Globus pallidus (tissue), 1 donor: Measurements from ENCODE around the gene ACVR1C.

Experiments
- DNase-seq: peaks from one replicate; pipeline ENCODE4 v3.0.0-alpha.2; 2015; ENCODE audit warnings: low spot score

The ACVR1C gene

GRCh38 chr2:157497638-157498314 is 130.9 kb downstream of the ACVR1C start:
- DNase-seq = peak; percentile 26

GRCh38 chr2:157492189-157492773 is 136.4 kb downstream of the ACVR1C start:
- peak; percentile 75 for DNase-seq

GRCh38 chr2:157489983-157490382 is 138.7 kb downstream of the ACVR1C start:
- DNase-seq = no peak

GRCh38 chr2:157488877-157489276 is 139.8 kb downstream of the ACVR1C start:
- DNase-seq = no peak

GRCh38 chr2:157487747-157488146 is 140.9 kb downstream of the ACVR1C start:
- no peak for DNase-seq

GRCh38 chr2:157487271-157487610 is 141.4 kb downstream of the ACVR1C start:
- DNase-seq = no peak

GRCh38 chr2:157486596-157487270 is 141.9 kb downstream of the ACVR1C start:
- no peak for DNase-seq

- DNase-seq = no peak
These were observed 148.3 kb downstream of the ACVR1C start for GRCh38 chr2:157480182-157480961.

GRCh38 chr2:157479081-157480027 is 149.3 kb downstream of the ACVR1C start:
- DNase-seq = no peak

GRCh38 chr2:157477919-157478318 is 150.7 kb downstream of the ACVR1C start:
- no peak for DNase-seq

- DNase-seq = no peak
These were observed 151.5 kb downstream of the ACVR1C start for GRCh38 chr2:157476953-157477709.
